ENCODE measurements around the gene TFAP2C. TPM values are rescaled to one million over a fixed set of nuclear protein-coding genes. Genes with fewer than 3 reads are reported as not detected.

The TFAP2C gene
- 10 to 100 TPM in 1 of 3 donors, under 1 TPM in 2; 0.52 to 12.4 (median 0.75) TPM for total RNA-seq
- long read RNA-seq, donor 1, transcript TFAP2C-201 (7 exons, 2,866 nt): major isoform, 18 of 28 reads
- long read RNA-seq, donor 1, partial matches to known transcripts: 8 of 28 reads
- long read RNA-seq, donor 1, other reads (novel, unspliced or antisense): 2 of 28 reads
- long read RNA-seq, donor 2: 0 reads

GRCh38 chr20:56628873-56629463, at the start of gene TFAP2C:
TSS of gene TFAP2C (plus strand) at chr20:56629306. CDS start at chr20:56629545, 239 bp downstream.
- Histone ChIP-seq H3K4me3 (no peak within 1 kb of the TSS), H3K4me1 (ENCODE audit: low read depth) (peaks cover 30% of the 10 kb centered on the region), H3K36me3 (ENCODE audit: low read depth) (no peaks in the 10 kb centered on the region), H3K9me3 (no peaks in the 10 kb centered on the region)
- intact Hi-C loops (cut with DNase I, micrococcal nuclease): no loop called here
- ATAC-seq (peak; percentile 87), DNase-seq (peak; percentile 76 to 90 (median 82))
- TF ChIP-seq CTCF (IDR thresholded peaks at IDR 0.05): no peak

- TF ChIP-seq CTCF (IDR thresholded peaks at IDR 0.05): no peak
- H3K4me3 ChIP-seq: no peak overlapping the region
- intact Hi-C loops (cut with DNase I, micrococcal nuclease): no loop called here
Measured at GRCh38 chr20:56580226-56580625, 48.9 kb upstream of the TFAP2C start.

GRCh38 chr20:56581701-56582100, 47.4 kb upstream of the TFAP2C start:
- Histone ChIP-seq H3K36me3 (ENCODE audit: low read depth) (no peaks in the 10 kb centered on the region), H3K4me3 (no peak overlapping the region), H3K4me1 (ENCODE audit: low read depth) (no peaks in the 10 kb centered on the region), H3K9me3 (no peaks in the 10 kb centered on the region)
- DNase-seq (no peak), ATAC-seq (no peak)
- intact Hi-C loops (cut with DNase I, micrococcal nuclease): no loop called here
- no peak for TF ChIP-seq CTCF (IDR thresholded peaks at IDR 0.05)

More at GRCh38 chr20:56580226-56580625, 48.9 kb upstream of the TFAP2C start:
- Histone ChIP-seq H3K4me1 (ENCODE audit: low read depth) (no peaks in the 10 kb centered on the region), H3K9me3 (no peaks in the 10 kb centered on the region), H3K36me3 (ENCODE audit: low read depth) (no peaks in the 10 kb centered on the region)
- ATAC-seq (no peak), DNase-seq (no peak)

GRCh38 chr20:56582542-56582941, 46.6 kb upstream of the TFAP2C start:
- no peak for DNase-seq
- H3K36me3 ChIP-seq (ENCODE audit: low read depth): no peaks in the 10 kb centered on the region
- H3K9me3 ChIP-seq: no peaks in the 10 kb centered on the region
- no peak overlapping the region for H3K4me3 ChIP-seq
- no peak for TF ChIP-seq CTCF (IDR thresholded peaks at IDR 0.05)
- intact Hi-C loops (cut with DNase I, micrococcal nuclease): no loop called here
- no peak for ATAC-seq
- no peaks in the 10 kb centered on the region for H3K4me1 ChIP-seq (ENCODE audit: low read depth)

GRCh38 chr20:56584916-56585315, 44.2 kb upstream of the TFAP2C start:
- Histone ChIP-seq H3K4me3 (no peak overlapping the region), H3K4me1 (ENCODE audit: low read depth) (no peaks in the 10 kb centered on the region), H3K36me3 (ENCODE audit: low read depth) (no peaks in the 10 kb centered on the region), H3K9me3 (no peaks in the 10 kb centered on the region)
- no peak for TF ChIP-seq CTCF (IDR thresholded peaks at IDR 0.05)
- intact Hi-C loops (cut with DNase I, micrococcal nuclease): no loop called here
- ATAC-seq: no peak
- DNase-seq: no peak

Measured in mucosa of descending colon (tissue), 3 donors.